ENCODE data around the gene ERO1A. TPM values are rescaled to one million over a fixed set of nuclear protein-coding genes. Genes with fewer than 3 reads are reported as not detected.

The ERO1A gene
- total RNA-seq, 1 donor from 2014 or later: 199 TPM

- intact Hi-C loops (cut with micrococcal nuclease): no loop called here
Observed at GRCh38 chr14:52703225-52703624, 7.9 kb upstream of the ERO1A start.

- intact Hi-C loops (cut with micrococcal nuclease): no loop called here
Observed at GRCh38 chr14:52701223-52701622, 5.9 kb upstream of the ERO1A start.

GRCh38 chr14:52700701-52701172 lies 5.4 kb upstream of the ERO1A start:
- intact Hi-C loops (cut with micrococcal nuclease): no loop called here

- intact Hi-C loops (cut with micrococcal nuclease): loop anchor here (1.0 to 10.0 kb wide), 7 partner anchors 12 to 1870 kb away; partner anchors contain the start of genes GNG2, GNPNAT1, GPR137C and PSMC6
Observed at GRCh38 chr14:52694761-52695480, 437 bp downstream of the ERO1A start.

GRCh38 chr14:52693532-52693931 lies 1.8 kb downstream of the ERO1A start:
- intact Hi-C loops (cut with micrococcal nuclease): loop anchor here (10.0 kb wide), 2 partner anchors 829 to 1869 kb away; partner anchors contain the start of gene GNG2

GRCh38 chr14:52693036-52693435 lies 2.3 kb downstream of the ERO1A start:
- intact Hi-C loops (cut with micrococcal nuclease): loop anchor here (10.0 kb wide), 2 partner anchors 828 to 1868 kb away; partner anchors contain the start of gene GNG2

GRCh38 chr14:52692248-52692962 lies 3.0 kb downstream of the ERO1A start:
- intact Hi-C loops (cut with micrococcal nuclease): loop anchor here (10.0 kb wide), 2 partner anchors 828 to 1868 kb away; partner anchors contain the start of gene GNG2

- intact Hi-C loops (cut with micrococcal nuclease): loop anchor here (10.0 kb wide), 2 partner anchors 826 to 1866 kb away; partner anchors contain the start of gene GNG2
Observed at GRCh38 chr14:52690983-52691760, 4.2 kb downstream of the ERO1A start.

- intact Hi-C loops (cut with micrococcal nuclease): no loop called here
Observed at GRCh38 chr14:52686176-52686575, 9.2 kb downstream of the ERO1A start.

- intact Hi-C loops (cut with micrococcal nuclease): no loop called here
Observed at GRCh38 chr14:52683985-52684520, 11.3 kb downstream of the ERO1A start.

GRCh38 chr14:52678591-52678990 lies 16.8 kb downstream of the ERO1A start:
- intact Hi-C loops (cut with micrococcal nuclease): no loop called here

GRCh38 chr14:52663850-52664249 lies 31.5 kb downstream of the ERO1A start:
- intact Hi-C loops (cut with micrococcal nuclease): no loop called here

GRCh38 chr14:52661314-52661713 lies 34.0 kb downstream of the ERO1A start:
- intact Hi-C loops (cut with micrococcal nuclease): no loop called here

- intact Hi-C loops (cut with micrococcal nuclease): no loop called here
Observed at GRCh38 chr14:52660832-52661231, 34.5 kb downstream of the ERO1A start.

GRCh38 chr14:52660325-52660724 lies 35.0 kb downstream of the ERO1A start:
- intact Hi-C loops (cut with micrococcal nuclease): no loop called here

- intact Hi-C loops (cut with micrococcal nuclease): no loop called here
Observed at GRCh38 chr14:52656905-52657304, 38.5 kb downstream of the ERO1A start.

- intact Hi-C loops (cut with micrococcal nuclease): no loop called here
Observed at GRCh38 chr14:52650774-52651173, 44.6 kb downstream of the ERO1A start.

- intact Hi-C loops (cut with micrococcal nuclease): no loop called here
Observed at GRCh38 chr14:52649511-52649910, 45.8 kb downstream of the ERO1A start.

GRCh38 chr14:52641745-52642144 lies 53.6 kb downstream of the ERO1A start:
- intact Hi-C loops (cut with micrococcal nuclease): no loop called here

- intact Hi-C loops (cut with micrococcal nuclease): no loop called here
Observed at GRCh38 chr14:52640137-52640536, 55.2 kb downstream of the ERO1A start.

- intact Hi-C loops (cut with micrococcal nuclease): no loop called here
Observed at GRCh38 chr14:52619687-52620086, 75.7 kb downstream of the ERO1A start.
